Measurements from ENCODE around the gene SEC11A.

SEC11A gene

GRCh38 chr15:84634228-84634837, 81.6 kb downstream of the SEC11A start:
- no peak for DNase-seq

- DNase-seq = peak; percentile 2
Measured at GRCh38 chr15:84633311-84634227, 82.4 kb downstream of the SEC11A start.

DNA sequence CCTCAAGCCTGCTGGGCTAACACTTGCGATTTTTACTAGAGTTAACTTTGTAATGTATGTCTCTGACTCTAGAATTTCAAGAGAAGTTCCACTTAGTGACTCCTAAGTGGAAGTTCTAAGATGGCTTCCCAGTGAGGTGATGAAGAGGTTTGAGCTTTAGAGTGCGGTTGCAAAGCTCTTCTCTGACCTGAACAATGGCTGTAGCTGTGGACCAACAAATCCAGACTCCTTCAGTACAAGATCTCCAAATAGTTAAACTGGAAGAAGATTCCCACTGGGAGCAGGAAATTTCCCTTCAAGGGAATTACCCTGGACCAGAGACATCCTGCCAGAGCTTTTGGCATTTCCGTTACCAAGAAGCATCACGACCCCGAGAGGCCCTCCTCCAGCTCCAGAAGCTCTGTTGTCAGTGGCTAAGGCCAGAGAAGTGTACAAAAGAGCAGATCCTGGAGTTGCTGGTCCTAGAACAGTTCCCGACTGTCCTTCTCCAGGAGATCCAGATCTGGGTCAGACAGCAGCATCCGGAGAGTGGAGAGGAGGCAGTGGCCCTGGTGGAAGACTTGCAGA, 84.2 kb downstream of the SEC11A start:
- DNase-seq = no peak

- no peak for DNase-seq
Measured at GRCh38 chr15:84629033-84629432, 86.9 kb downstream of the SEC11A start.

DNA sequence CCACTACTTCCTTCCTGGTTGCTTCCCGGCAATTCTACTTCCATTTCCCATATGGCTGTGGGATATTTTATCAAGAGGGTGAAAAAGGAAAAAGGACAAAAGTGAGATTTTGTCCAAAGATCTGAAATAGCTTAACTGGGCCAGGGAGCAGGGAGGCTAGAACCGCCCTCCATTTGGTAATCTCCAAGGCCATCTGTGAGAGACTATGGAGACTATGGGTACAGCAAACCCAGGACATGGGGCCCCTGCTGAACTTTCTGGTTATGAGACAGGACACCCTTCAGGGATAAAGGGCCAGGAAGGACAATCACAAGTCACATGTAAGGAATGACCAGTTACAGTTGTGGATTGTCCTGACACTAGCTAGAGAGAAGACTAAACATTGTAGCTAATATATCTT, 90.8 kb downstream of the SEC11A start:
- no peak for DNase-seq

DNA sequence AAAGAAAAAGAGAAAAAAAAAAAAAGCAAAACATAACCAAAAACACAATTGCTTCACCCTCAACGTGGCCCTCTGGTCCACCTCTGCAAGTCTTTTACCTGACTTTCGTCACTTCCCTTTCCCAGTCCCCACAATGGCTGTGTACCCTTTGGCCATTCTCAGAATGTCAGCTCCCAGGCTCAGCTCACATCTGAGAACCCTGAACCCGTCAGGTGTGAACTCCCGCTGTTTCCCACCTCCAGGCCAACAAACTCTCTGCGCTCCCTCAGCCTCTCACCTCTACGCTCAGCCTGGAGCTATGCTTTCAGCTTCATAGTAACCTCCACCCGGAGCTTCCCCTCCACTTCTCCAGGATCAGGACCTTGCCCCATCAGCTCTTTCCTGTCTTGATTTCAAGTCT, 91.6 kb downstream of the SEC11A start:
- DNase-seq = no peak

- DNase-seq = no peak
Measured at GRCh38 chr15:84621358-84621979, 94.5 kb downstream of the SEC11A start.

DNA sequence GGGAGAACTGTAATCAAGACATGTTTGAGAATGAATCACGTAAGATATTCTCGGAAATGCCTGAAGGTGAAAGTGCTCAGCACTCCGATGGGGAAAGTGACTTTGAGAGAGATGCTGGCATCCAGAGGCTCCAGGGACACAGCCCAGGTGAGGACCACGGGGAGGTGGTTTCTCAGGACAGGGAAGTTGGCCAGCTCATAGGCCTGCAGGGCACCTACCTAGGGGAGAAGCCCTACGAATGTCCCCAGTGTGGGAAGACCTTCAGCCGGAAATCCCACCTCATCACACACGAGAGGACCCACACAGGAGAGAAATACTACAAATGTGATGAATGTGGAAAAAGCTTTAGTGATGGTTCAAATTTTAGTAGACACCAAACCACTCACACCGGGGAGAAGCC, 95.3 kb downstream of the SEC11A start:
- DNase-seq = no peak
